NCI-H2107 treated with DMSO at 0.1 percent for 48 hours (cell line): ENCODE measurements around the gene ADAMTS16.

Source experiments
- DNase-seq: peaks from one replicate; lab custom pipeline; 2025; ENCODE audit not compliant: unreplicated experiment; lab: John Stamatoyannopoulos, UW

ADAMTS16 gene

GRCh38 chr5:5309645-5310044 is 169.5 kb downstream of the ADAMTS16 start:
- DNase-seq, result no peak

- no peak for DNase-seq
Observed at GRCh38 chr5:5313101-5313635, 173.0 kb downstream of the ADAMTS16 start.

GRCh38 chr5:5314166-5314565 is 174.0 kb downstream of the ADAMTS16 start:
- DNase-seq, result no peak

GRCh38 chr5:5314626-5315025 is 174.5 kb downstream of the ADAMTS16 start:
- DNase-seq, result no peak

GRCh38 chr5:5315068-5315980 is 175.2 kb downstream of the ADAMTS16 start:
- no peak for DNase-seq

GRCh38 chr5:5316334-5316733 is 176.2 kb downstream of the ADAMTS16 start:
- DNase-seq, result no peak

GRCh38 chr5:5317976-5318375 is 177.8 kb downstream of the ADAMTS16 start:
- DNase-seq, result no peak

GRCh38 chr5:5318426-5319190 is 178.5 kb downstream of the ADAMTS16 start:
- no peak for DNase-seq

- no peak for DNase-seq
Observed at GRCh38 chr5:5320062-5320805, 180.1 kb downstream of the ADAMTS16 start.

- DNase-seq, result no peak
Observed at GRCh38 chr5:5321137-5321536, 181.0 kb downstream of the ADAMTS16 start.

GRCh38 chr5:5323551-5323950 is 183.4 kb downstream of the ADAMTS16 start:
- no peak for DNase-seq

- no peak for DNase-seq
Observed at GRCh38 chr5:5326115-5326758, 186.1 kb downstream of the ADAMTS16 start.

- DNase-seq, result no peak
Observed at GRCh38 chr5:5327126-5327525, 187.0 kb downstream of the ADAMTS16 start.

GRCh38 chr5:5330728-5331452 is 190.8 kb downstream of the ADAMTS16 start:
- DNase-seq, result no peak

- no peak for DNase-seq
Observed at GRCh38 chr5:5331848-5332247, 191.7 kb downstream of the ADAMTS16 start.

GRCh38 chr5:5332287-5332686 is 192.2 kb downstream of the ADAMTS16 start:
- no peak for DNase-seq

- DNase-seq, result no peak
Observed at GRCh38 chr5:5335107-5335506, 195.0 kb downstream of the ADAMTS16 start.

- DNase-seq, result no peak
Observed at GRCh38 chr5:5335700-5336264, 195.7 kb downstream of the ADAMTS16 start.

- no peak for DNase-seq
Observed at GRCh38 chr5:5339257-5339656, 199.1 kb downstream of the ADAMTS16 start.
